GM12878 (cell line): Measurements from ENCODE around the gene GP2. TPM values are rescaled to one million over a fixed set of nuclear protein-coding genes. Genes with fewer than 3 reads are reported as not detected.

ENCODE experiments used
- ATAC-seq: fragments of 200-7000 bp; cut with Tn5 transposase; 3 replicates; pipeline ENCODE4 v1.9.1; 2020; ENCODE audit warnings: mild to moderate bottlenecking, moderate library complexity
- BruUV-seq: library from RNA; stranded (reverse); fragments of 400-500 nt; replicated peaks from 2 replicates; lab custom pipeline; 2021; lab: Mats Ljungman, UMichigan
- CTCF ChIA-PET: fragments of 300-600 bp; sonication (Branson Sonifier 250); formaldehyde crosslinking; extraction: SDS; loops from one replicate; lab custom pipeline; 2021; ENCODE audit warnings: inconsistent platforms; lab: Yijun Ruan, JAX
- POLR2A ChIA-PET: fragments of 350-600 bp; formaldehyde crosslinking; extraction: SDS; loops from one replicate; lab custom pipeline; 2021; ENCODE audit warnings: inconsistent platforms; lab: Charles Lee
- RAD21 ChIA-PET: fragments of 300-600 bp; sonication (Branson Sonifier 250); formaldehyde crosslinking; loops from one replicate; lab custom pipeline; 2023; ENCODE audit warnings: antibody characterized with exemption; ENCODE audit not compliant: unreplicated experiment; lab: Charles Lee
- SMC1A ChIA-PET: fragments of 300-600 bp; sonication (Branson Sonifier 250); formaldehyde crosslinking; loops from one replicate; lab custom pipeline; 2023; ENCODE audit not compliant: unreplicated experiment, uncharacterized antibody; lab: Charles Lee
- DNase-seq: peaks from one replicate; pipeline ENCODE4 v3.0.0-alpha.2; 2011; ENCODE audit warnings: low read depth, low spot score
- FAIRE-seq: peaks from 3 replicates; lab custom pipeline; 2011; peaks lifted over from hg19 to GRCh38; lab: Jason Lieb, UNC
- H2AFZ ChIP-seq: 2 replicates; pipeline ENCODE4 v1.6.0; 2011; ENCODE audit warnings: low read depth, low read length, control low read depth; ENCODE audit not compliant: control insufficient read depth
- H3K27ac ChIP-seq: 2 replicates; pipeline ENCODE4 v1.5.1; 2011; ENCODE audit warnings: control low read depth; ENCODE audit not compliant: control insufficient read depth, insufficient read depth
- H3K27me3 ChIP-seq, 2 experiments: replicated peaks in 1 of 2; 2 replicates each; pipeline versions ENCODE4 v1.6.0 to v1.6.1; 2011; ENCODE audit warnings: low read length in 1 of 2; ENCODE audit not compliant: control insufficient read depth in 2 of 2, insufficient read depth in 2 of 2
- H3K36me3 ChIP-seq, 2 experiments: 2 replicates each; pipeline ENCODE4 v1.5.1; 2011; ENCODE audit warnings: low read length in 1 of 2; ENCODE audit not compliant: control insufficient read depth in 2 of 2, insufficient read depth in 2 of 2
- H3K4me1 ChIP-seq: 2 replicates; pipeline ENCODE4 v1.6.1; 2011; ENCODE audit warnings: mild to moderate bottlenecking, low read length, moderate library complexity, mixed read lengths; ENCODE audit not compliant: control insufficient read depth, insufficient read depth
- H3K4me2 ChIP-seq: 2 replicates; pipeline ENCODE4 v1.6.0; 2011; ENCODE audit warnings: control low read depth; ENCODE audit not compliant: control insufficient read depth, insufficient read depth
- H3K4me3 ChIP-seq: fragments of 200-600 bp; sonication (generic); 2 replicates; pipeline ENCODE4 v1.5.1; 2016
- H3K79me2 ChIP-seq: 2 replicates; pipeline ENCODE4 v1.6.0; 2011; ENCODE audit warnings: low read length; ENCODE audit not compliant: control insufficient read depth, insufficient read depth
- H3K9ac ChIP-seq: 2 replicates; pipeline ENCODE4 v1.8.0; 2011; ENCODE audit warnings: low read length, control low read depth, mixed read lengths; ENCODE audit not compliant: control insufficient read depth, insufficient read depth
- H3K9me3 ChIP-seq: replicated peaks from 3 replicates; pipeline ENCODE4 v1.5.1; 2011; ENCODE audit warnings: mild to moderate bottlenecking, low read length; ENCODE audit not compliant: control insufficient read depth, insufficient read depth
- H4K20me1 ChIP-seq: 2 replicates; pipeline ENCODE4 v1.6.0; 2011; ENCODE audit not compliant: control insufficient read depth, insufficient read depth
- CBX5 ChIP-seq: sonication (generic); IDR thresholded peaks from 2 replicates; pipeline ENCODE4 v1.6.1; 2016; ENCODE audit warnings: low read depth, moderate library complexity, mild to moderate bottlenecking, inconsistent platforms
- CREB1 ChIP-seq: IDR thresholded peaks from 2 replicates; pipeline ENCODE4 v1.6.1; 2012; ENCODE audit warnings: low read depth, mild to moderate bottlenecking, inconsistent platforms
- E2F8 ChIP-seq: fragments of 450-650 bp; IDR thresholded peaks from 2 replicates; pipeline ENCODE4 v1.6.1; 2018; ENCODE audit warnings: mild to moderate bottlenecking, low read depth, moderate library complexity; ENCODE audit not compliant: partially characterized antibody
- E4F1 ChIP-seq: fragments of 450-650 bp; IDR thresholded peaks from 2 replicates; pipeline ENCODE4 v1.6.1; 2018; ENCODE audit warnings: borderline replicate concordance, mild to moderate bottlenecking; ENCODE audit not compliant: partially characterized antibody
- ELK1 ChIP-seq: IDR thresholded peaks from 2 replicates; pipeline ENCODE4 v1.6.1; 2012; ENCODE audit warnings: low read depth, low read length, improper control_type of control experiment
- FOXM1 ChIP-seq: IDR thresholded peaks from 2 replicates; pipeline ENCODE4 v1.6.1; 2012; ENCODE audit warnings: low read depth, mild to moderate bottlenecking, inconsistent platforms, low read length, moderate library complexity
- HDAC2 ChIP-seq: fragments of 200-600 bp; sonication (generic); IDR thresholded peaks from 2 replicates; pipeline ENCODE4 v1.6.1; 2017
- KAT2A ChIP-seq: conservative IDR thresholded peaks from 2 replicates; pipeline ENCODE4 v1.6.1; 2011; ENCODE audit warnings: low read depth, low read length; ENCODE audit not compliant: control insufficient read depth
- NFYB ChIP-seq: IDR thresholded peaks from 2 replicates; pipeline ENCODE4 v1.6.1; 2011; ENCODE audit warnings: low read depth, mild to moderate bottlenecking, low read length, improper control_type of control experiment, moderate library complexity; ENCODE audit not compliant: insufficient read depth
- PBX3 ChIP-seq: IDR thresholded peaks from 2 replicates; pipeline ENCODE4 v1.6.1; 2011; ENCODE audit warnings: mild to moderate bottlenecking, low read depth, low read length, moderate library complexity; ENCODE audit not compliant: insufficient replicate concordance
- RUNX3 ChIP-seq: IDR thresholded peaks from 2 replicates; pipeline ENCODE4 v1.6.1; 2012; ENCODE audit warnings: low read length, inconsistent platforms
- SMC3 ChIP-seq: IDR thresholded peaks from 2 replicates; pipeline ENCODE4 v1.6.1; 2011; ENCODE audit warnings: low read length, improper control_type of control experiment, borderline replicate concordance
- TCF7 ChIP-seq: IDR thresholded peaks from 2 replicates; pipeline ENCODE4 v1.6.1; 2014; ENCODE audit warnings: antibody characterized with exemption, borderline replicate concordance
- ZSCAN29 ChIP-seq: fragments of 450-650 bp; IDR thresholded peaks from 2 replicates; pipeline ENCODE4 v1.6.1; 2017; ENCODE audit warnings: mild to moderate bottlenecking, moderate library complexity
- WGBS: methylation state at CpG from one replicate; pipeline ENCODE4 v1.1.6; 2016; ENCODE audit warnings: low lambda C conversion rate; ENCODE audit not compliant: insufficient replicate concordance, insufficient coverage; ENCODE audit errors: missing lambda C conversion rate; 5-methylcytosine and 5-hydroxymethylcytosine counted together
- in situ Hi-C: fragments of 300-500 bp; cut with MboI; formaldehyde crosslinking; loops from 9 replicates; pipeline ENCODE4 v1.14.3; 2018; ENCODE audit warnings: mixed read lengths
- intact Hi-C: fragments of 100-400 bp; cut with micrococcal nuclease; formaldehyde crosslinking; loops from one replicate; pipeline ENCODE4 v1.14.2; 2022; ENCODE audit not compliant: unreplicated experiment
- polyA plus RNA-seq, 11 experiments: library from polyadenylated mRNA; depleted of rRNA in 4 of 11; unstranded in 6 of 11; stranded (reverse) in 5 of 11; fragments of >200 nt; fragmentation: Nextera tagmentation in 4 of 11; fragmentation: Illumina TruSeq in 1 of 11; extraction: Ambion mirVana in 4 of 11; extraction: Trizol in 1 of 11; gene quantifications; 1 replicate in 1 of 11; 2 replicates in 10 of 11; pipeline versions ENCODE4 v1.2.1 to v1.2.3, GENCODE V29; 2011 to 2016; ENCODE audit warnings: inconsistent platforms in 2 of 11, missing spikeins in 2 of 11, low read depth in 1 of 11
- total RNA-seq, 4 experiments: library from RNA; depleted of rRNA in 3 of 4; stranded (reverse); fragments of >200 nt in 3 of 4; fragmentation: Illumina TruSeq in 1 of 4; extraction: Trizol in 1 of 4; gene quantifications; 2 replicates each; pipeline versions ENCODE4 v1.2.1 to v1.2.3, GENCODE V29; 2013 to 2021

The GP2 gene
- total and polyA plus RNA-seq, 10 of the 15 experiments (the other 5 are each of a cell fraction or from before 2014, with no cell fraction given) = 6.9 TPM; not detected in 9

GRCh38 chr16:20300312-20301097 is 26.8 kb downstream of the GP2 start (continued):
- TF ChIP-seq KAT2A (no peak), E2F8 (no peak), SMC3 (peak; percentile 72), CREB1 (no peak)

- DNase-seq (no peak), FAIRE-seq (no peak), ATAC-seq (no peak)
- Histone ChIP-seq H3K27ac (no peak overlapping the region), H3K4me3 (no peak overlapping the region), H3K4me1 (no peaks in the 10 kb centered on the region), H3K4me2 (no peak overlapping the region), H3K79me2 (no peaks in the 10 kb centered on the region), H3K27me3 (no peaks in the 10 kb centered on the region; a peak in 1 of 4 replicates), H4K20me1 (no peaks in the 10 kb centered on the region), H3K9me3 (no peaks in the 10 kb centered on the region), H3K36me3 (no peaks in the 10 kb centered on the region), H3K9ac (no peak overlapping the region), H2AFZ (no peak overlapping the region)
- in situ Hi-C loops (no loop called here), intact Hi-C loops (no loop called here)
- no TSS peak for BruUV-seq
- ChIA-PET RAD21 (interaction anchor here (4.7 to 5.8 kb wide), 2 partner anchors 318 to 391 kb away, joined by 15 to 117 read pairs; no protein-coding TSS in a partner anchor), SMC1A (interaction anchor here (1.0 to 7.2 kb wide), 7 partner anchors 7 to 391 kb away, joined by 3 to 103 read pairs (median 4); no protein-coding TSS in a partner anchor), POLR2A (interaction anchor here (0.7 kb wide), 1 partner anchor 318 kb away, joined by 3 read pairs; no protein-coding TSS in a partner anchor), CTCF (interaction anchor here (0.6 to 8.2 kb wide), 5 partner anchors 87 to 399 kb away, joined by 3 to 212 read pairs (median 47); no protein-coding TSS in a partner anchor)
- WGBS = 1% methylated on average over 5 of the region's 5 CpGs
- TF ChIP-seq FOXM1 = no peak
- TF ChIP-seq ZSCAN29 = no peak
- no peak for TF ChIP-seq CBX5
- no peak for TF ChIP-seq NFYB
- TF ChIP-seq E4F1 = no peak
- no peak for TF ChIP-seq PBX3
- TF ChIP-seq ELK1 = no peak
- TF ChIP-seq TCF7 = no peak
- TF ChIP-seq RUNX3 = no peak
- no peak for TF ChIP-seq HDAC2
Observed at GRCh38 chr16:20298452-20298851, 28.9 kb downstream of the GP2 start.
